NCI-H187 (cell line): ENCODE measurements around the gene PAX7.
A peak's percentile ranks its signal among the peaks of the same experiment; 100 is the strongest.

ENCODE experiments used
- DNase-seq, 2 experiments: peaks; one replicate each; lab custom pipeline; 2025; lab: John Stamatoyannopoulos, UW

Gene PAX7

GRCh38 chr1:18618546-18619466 lies 11.8 kb upstream of the PAX7 start:
- DNase-seq: no peak

GRCh38 chr1:18619467-18619835 lies 11.2 kb upstream of the PAX7 start:
- no peak for DNase-seq

DNA sequence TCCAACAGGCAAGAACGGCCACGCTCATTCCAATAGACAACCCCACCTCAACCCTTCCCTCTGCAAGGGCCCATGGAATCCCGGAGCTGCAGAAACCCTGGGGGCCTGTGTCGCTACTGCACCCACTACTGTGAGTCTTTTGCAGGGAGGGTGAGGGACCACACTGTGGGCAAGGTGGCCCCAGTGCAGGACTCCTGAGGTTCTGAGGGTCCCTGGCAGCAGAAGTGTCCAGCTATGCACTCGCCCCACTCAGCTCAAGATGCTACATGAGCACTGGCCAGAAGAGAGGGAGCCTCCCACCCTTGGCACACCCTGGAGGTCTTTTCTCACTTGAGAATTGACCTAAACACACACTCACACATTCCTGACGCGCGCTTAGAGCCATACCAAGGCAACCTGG lies 2.1 kb upstream of the PAX7 start:
- no peak for DNase-seq

GRCh38 chr1:18629659-18630510 lies 761 bp upstream of the PAX7 start:
- no peak for DNase-seq

- no peak for DNase-seq
These were observed 1.0 kb downstream of the PAX7 start for GRCh38 chr1:18631496-18632217.

DNA sequence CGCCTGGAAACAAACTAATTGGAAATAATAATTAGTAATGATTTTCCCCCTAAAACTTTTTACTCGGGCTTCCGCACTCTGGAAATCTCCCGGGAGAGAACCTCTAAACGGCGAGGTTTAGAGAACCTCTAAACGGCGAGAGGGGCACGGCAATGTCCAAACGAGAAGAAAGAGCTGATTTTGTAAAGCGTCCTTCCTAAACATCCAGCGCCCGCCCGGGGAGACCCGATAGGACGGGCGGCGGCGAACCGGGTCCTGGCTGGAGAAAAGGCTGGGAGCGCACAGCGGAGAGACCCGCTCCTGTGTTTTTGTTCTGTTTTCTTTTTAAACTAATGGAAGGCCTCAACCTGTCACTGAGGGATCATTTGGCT lies 1.6 kb downstream of the PAX7 start:
- no peak for DNase-seq

DNA sequence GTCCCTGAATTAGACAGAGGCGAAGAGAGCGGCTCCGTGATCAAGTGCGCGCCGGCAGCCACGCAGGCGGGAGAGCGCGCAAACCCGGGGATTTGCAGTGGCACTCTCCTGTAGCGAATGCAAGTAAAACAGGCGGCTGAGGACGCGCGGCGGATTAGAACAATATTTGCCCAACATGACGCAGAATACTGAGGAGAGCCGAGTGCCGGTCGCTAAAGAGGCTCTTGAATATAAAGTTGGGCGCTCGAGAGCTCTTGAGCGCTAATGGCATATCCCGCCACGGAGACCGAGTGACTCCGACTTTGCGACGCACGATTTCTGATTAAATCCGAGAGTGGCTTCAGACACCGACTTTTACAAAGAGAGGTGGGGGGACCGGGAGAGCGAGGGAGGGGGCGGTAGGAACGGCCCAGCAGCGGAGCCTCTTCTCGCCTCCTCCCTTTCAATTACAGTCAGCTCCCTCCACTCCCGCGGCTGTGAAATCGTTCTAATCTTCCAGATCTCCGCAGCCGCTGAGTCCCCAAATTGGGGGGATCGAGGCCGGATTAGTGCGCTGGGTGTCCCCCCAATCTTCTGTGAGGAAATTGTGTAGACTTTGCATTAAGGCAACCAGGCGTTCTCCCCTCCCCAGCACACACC lies 2.3 kb downstream of the PAX7 start:
- peak; percentile 10 to 63 for DNase-seq

GRCh38 chr1:18633422-18634155 lies 2.9 kb downstream of the PAX7 start:
- DNase-seq: no peak

DNA sequence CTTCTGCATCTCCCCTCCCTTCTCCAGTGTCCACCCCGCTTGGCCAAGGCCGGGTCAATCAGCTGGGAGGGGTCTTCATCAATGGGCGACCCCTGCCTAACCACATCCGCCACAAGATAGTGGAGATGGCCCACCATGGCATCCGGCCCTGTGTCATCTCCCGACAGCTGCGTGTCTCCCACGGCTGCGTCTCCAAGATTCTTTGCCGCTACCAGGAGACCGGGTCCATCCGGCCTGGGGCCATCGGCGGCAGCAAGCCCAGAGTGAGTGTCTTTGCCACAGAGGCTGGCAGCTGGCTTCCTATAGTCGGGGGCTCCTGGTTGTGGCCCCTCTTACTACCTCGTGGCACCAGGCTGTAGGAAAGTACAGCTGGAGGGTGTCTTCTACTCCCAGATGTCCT lies 3.6 kb downstream of the PAX7 start:
- DNase-seq: no peak

DNA sequence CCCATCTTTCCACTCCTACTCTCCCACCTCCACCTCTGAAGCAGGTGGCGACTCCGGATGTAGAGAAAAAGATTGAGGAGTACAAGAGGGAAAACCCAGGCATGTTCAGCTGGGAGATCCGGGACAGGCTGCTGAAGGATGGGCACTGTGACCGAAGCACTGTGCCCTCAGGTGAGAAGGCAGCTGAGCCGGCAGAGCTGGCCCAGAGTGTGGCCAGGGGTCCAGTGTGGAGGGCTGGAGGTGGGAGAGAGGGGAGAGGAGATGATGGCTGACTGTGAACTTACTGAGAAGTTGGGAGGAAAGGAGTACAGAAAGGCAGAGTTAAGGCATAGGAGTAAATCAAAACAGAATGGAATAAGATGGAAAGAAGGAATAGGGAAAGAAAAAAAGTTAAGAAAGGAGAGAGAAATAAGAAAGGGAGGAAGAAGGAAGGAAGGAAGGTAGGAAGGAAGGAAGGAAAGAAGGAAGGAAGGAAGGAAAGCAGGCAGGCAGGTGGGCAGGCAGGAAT lies 4.5 kb downstream of the PAX7 start:
- DNase-seq: no peak

DNA sequence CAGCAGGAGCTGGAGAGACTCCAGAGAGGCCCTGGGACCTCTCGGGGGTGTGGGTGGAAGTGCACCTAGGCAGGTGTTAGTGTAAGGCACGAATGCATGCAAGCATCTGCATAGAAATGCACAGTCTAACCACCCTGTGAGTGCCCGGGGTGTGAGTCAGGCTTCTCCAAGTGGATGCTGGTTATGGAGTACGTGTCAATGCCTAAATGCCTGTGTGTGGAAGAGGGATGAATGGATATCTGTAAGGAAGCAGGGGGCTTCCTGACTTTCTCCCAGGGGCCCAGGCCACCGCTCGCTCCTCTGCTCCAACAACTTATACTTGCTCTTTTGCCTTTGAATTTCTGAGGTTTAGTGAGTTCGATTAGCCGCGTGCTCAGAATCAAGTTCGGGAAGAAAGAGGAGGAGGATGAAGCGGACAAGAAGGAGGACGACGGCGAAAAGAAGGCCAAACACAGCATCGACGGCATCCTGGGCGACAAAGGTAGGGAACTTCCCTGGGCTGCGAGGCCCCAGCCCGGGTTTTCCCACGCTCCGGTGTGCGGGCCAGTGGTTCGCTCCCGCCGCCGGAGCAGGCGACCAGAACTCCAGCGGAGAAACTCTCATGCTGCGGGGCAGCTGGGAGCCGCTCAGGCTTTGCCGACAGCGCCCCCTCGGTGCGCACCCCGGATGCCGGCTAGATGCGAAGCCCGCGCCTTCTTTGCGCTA lies 5.4 kb downstream of the PAX7 start:
- DNase-seq: no peak

DNA sequence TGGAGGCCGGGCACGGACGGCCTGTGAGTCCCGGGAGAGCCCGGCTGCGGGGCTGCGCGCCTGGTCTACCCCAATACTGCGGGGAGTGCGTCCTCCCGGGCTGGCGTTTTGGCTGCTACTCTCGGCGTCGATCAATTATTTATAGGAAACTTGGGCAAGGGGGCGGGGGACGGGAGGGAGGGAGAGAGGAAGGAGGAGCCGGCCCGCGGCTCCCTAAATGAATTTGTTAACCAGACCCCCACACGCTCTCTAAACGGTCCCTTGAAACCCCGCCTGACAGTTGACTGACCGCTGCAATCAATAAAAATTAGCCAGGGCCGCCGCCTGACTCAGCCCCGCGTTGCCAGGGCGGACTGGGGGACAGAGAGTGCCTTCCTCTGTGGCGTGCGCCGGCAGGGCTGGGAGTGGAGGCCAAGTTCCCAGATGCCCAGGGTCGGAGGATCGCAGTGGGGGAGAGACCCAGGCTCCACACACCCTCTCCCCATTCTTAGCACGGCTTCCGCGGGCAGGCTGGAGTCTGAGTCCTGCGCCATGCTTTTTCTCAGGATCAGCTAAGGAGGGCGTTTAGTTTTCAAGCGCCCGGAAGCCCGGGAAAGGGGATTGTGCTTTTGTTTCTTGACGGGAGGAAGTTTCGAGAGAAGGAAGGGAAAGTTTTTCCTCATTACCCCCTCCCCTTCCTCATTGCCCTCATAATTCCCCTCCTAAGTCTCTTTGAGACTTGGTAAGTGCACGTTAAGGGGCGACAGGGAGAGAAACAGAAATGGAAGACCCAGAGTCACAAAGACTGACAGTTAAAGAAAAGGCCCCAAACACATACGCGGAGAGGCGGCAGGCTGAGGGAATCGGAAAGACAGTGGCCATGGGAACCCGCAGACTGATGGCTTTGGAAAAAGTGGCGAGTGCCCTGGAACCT lies 6.2 kb downstream of the PAX7 start:
- DNase-seq: no peak

GRCh38 chr1:18637511-18637960 lies 6.9 kb downstream of the PAX7 start:
- no peak for DNase-seq

DNA sequence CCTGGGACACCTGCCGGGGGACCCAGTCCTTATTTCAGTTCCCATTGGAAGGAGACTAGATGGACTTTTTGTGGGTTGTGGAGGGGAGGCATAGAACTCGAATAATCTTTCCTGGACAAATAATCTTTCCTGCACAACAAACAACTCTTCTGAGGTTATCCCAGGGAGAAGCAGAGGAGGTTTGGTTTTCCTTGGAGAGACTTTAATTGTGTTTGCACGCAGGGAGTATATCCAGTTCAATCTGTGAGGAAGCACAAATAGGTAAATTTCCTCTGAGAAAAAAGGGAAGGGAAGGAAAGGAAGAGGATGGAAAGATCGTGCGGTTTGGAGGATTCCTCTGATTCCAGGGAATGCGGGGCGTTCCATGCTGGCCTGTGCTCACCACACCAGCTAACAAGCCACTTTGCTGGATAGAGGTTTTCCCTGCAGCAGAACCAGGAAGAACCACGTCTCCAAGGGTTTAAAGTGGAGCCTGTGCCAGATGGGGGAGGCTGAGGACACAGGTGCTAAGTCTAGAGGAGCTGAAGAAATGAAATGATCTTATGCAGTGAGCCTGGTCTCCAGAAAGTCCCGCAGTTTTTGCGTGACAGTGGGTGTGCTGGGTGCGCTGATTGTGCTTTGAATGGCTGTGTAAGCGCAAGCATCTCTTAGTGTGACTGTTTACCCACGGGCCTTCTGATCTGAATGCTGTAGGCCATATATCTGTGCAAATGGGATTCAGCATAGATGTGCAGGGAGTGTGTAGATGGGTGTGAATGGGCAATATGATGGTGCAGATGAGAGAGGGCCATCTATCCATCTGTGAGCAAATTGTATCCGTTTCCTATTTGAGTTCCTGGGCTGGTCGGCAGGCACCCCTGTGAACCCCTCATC lies 7.6 kb downstream of the PAX7 start:
- no peak for DNase-seq

GRCh38 chr1:18638835-18639364 lies 8.3 kb downstream of the PAX7 start:
- DNase-seq: no peak

GRCh38 chr1:18639368-18640055 lies 8.9 kb downstream of the PAX7 start:
- no peak for DNase-seq

DNA sequence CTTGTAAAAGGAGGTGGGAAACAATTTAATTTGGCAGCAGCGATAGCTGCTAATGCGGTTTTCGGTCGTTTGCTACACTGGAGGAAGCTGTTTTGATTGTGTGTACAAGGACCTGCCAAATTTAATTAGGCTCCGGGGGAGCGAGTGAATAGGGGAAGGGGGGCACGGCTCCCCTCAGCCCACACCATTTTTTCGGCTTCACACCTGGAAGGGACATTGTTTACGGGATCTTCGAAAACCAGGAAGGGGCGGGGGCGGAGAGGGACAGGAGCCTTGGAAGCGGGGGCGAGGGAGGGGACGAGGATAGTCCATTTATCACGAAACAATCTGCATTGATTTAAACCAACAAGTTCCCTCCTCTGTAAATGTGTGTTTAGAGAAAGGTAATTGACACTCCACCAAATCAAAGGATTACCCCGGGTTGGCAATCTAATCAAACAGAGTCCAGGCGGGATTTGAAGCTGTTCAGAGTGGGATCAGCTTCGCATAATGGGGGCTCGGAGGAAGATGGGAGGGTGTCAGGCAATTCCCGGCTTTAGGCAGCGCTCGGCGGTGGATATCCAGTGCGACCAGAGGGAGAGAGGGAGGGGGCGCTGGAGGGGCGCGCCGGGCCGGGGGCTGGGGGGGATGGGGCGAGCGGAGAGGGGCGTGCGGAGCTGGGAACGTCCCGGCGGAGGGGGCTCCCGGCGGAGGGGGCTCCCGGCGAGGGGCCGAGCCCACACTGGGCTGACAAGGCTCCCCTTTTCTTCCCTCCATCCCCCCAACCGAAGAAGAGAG lies 9.8 kb downstream of the PAX7 start:
- no peak for DNase-seq
